ENCODE results near the gene PFDN6. TPM values are rescaled to one million over a fixed set of nuclear protein-coding genes. Genes with fewer than 3 reads are reported as not detected.

Gene PFDN6
- total RNA-seq, 1 donor from 2014 or later = 39.9 TPM

Small RNA genes within 50 kb of the gene (microRNA-seq; reads per million reads assigned to microRNA genes)
- gene MIR6834 (not detected), gene MIR6873 (not detected)

Other genes with a start within 250 kb of the PFDN6 start
- 2.0 to 2.2 TPM (median 2.0 TPM) in 3 replicates for gene HLA-DPA1, start 216.0 kb upstream of the PFDN6 start, total RNA-seq
- 12.0 to 12.7 TPM (median 12.0 TPM) in 3 replicates for gene HLA-DPB1, start 213.6 kb upstream of the PFDN6 start, total RNA-seq
- 12.6 to 14.4 TPM (median 14.2 TPM) in 3 replicates for gene COL11A2, start 97.1 kb upstream of the PFDN6 start, total RNA-seq
- gene RXRB, start 88.9 kb upstream of the PFDN6 start, total RNA-seq = 67.6 to 70.4 TPM (median 70.3 TPM) in 3 replicates
- gene SLC39A7, start 88.7 kb upstream of the PFDN6 start, total RNA-seq = 138 to 140 TPM (median 140 TPM) in 3 replicates
- 15.0 to 15.3 TPM (median 15.1 TPM) in 3 replicates for gene HSD17B8, start 84.9 kb upstream of the PFDN6 start, total RNA-seq
- 55.8 to 59.0 TPM (median 56.0 TPM) in 3 replicates for gene RING1, start 81.1 kb upstream of the PFDN6 start, total RNA-seq
- gene VPS52, start 17.7 kb upstream of the PFDN6 start, total RNA-seq = 67.2 to 69.8 TPM (median 69.6 TPM) in 3 replicates
- gene RPS18, start 17.5 kb upstream of the PFDN6 start, total RNA-seq = 2,626 to 2,771 TPM (median 2,750 TPM) in 3 replicates
- 3.9 to 4.6 TPM (median 4.3 TPM) in 3 replicates for gene B3GALT4, start 12.5 kb upstream of the PFDN6 start, total RNA-seq
- 46.2 to 53.6 TPM (median 52.0 TPM) in 3 replicates for gene WDR46, start 362 bp upstream of the PFDN6 start, total RNA-seq
- gene RGL2, start 9.3 kb downstream of the PFDN6 start, total RNA-seq = 108 to 113 TPM (median 112 TPM) in 3 replicates
- gene TAPBP, start 24.5 kb downstream of the PFDN6 start, total RNA-seq = 62.8 to 68.3 TPM (median 64.4 TPM) in 3 replicates
- 33.2 to 36.0 TPM (median 35.8 TPM) in 3 replicates for gene ZBTB22, start 28.1 kb downstream of the PFDN6 start, total RNA-seq
- gene DAXX, start 33.4 kb downstream of the PFDN6 start, total RNA-seq = 31.9 to 33.2 TPM (median 33.1 TPM) in 3 replicates
- gene KIFC1, start 102.2 kb downstream of the PFDN6 start, total RNA-seq = 30.1 to 31.3 TPM (median 30.3 TPM) in 3 replicates
- 61.0 to 63.6 TPM (median 63.0 TPM) in 3 replicates for gene PHF1, start 121.4 kb downstream of the PFDN6 start, total RNA-seq
- 238 to 239 TPM (median 239 TPM) in 3 replicates for gene CUTA, start 128.5 kb downstream of the PFDN6 start, total RNA-seq
- gene SYNGAP1, start 130.5 kb downstream of the PFDN6 start, total RNA-seq = 57.7 to 66.1 TPM (median 65.1 TPM) in 3 replicates
- gene ZBTB9, start 165.0 kb downstream of the PFDN6 start, total RNA-seq = 9.6 to 10.2 TPM (median 10.0 TPM) in 3 replicates